ENCODE measurements around the gene ELK3.

ELK3 gene

DNA sequence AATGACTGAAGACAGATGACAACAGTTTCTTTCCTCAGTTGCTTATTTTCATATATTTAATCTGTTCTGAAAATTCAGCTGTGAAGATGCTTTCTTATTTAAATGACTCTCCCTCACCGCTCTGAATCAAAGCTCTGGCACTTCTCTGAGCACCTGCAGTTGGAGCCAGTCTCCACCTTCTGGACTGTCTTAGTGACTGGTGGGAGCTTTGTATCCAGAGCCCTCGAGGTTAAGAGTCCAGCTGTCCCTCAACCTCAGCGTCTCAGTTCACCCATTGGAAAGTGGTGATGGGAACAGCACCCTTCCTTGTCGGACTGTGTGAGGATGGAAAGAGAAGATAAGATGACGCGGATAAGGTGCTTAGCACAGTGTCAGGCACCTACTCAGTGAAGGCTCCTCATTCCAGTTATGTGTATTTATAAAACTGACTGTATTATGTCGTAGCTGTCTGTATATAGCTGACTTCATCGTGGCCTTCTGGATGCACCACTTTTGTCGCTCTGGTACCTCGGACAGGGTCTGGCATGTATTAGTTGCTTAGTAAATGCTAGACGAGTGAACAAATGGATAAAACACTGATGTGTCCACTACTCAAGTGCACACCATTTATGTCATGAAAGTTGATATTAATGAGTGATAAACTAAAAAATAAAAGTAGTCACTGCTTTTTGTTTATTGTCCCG lies 34.5 kb downstream of the ELK3 start:
- H3K4me3 ChIP-seq (ENCODE audit: low read depth, low read length): no peak overlapping the region
- DNase-seq (ENCODE audit: low read depth): no peak

DNA sequence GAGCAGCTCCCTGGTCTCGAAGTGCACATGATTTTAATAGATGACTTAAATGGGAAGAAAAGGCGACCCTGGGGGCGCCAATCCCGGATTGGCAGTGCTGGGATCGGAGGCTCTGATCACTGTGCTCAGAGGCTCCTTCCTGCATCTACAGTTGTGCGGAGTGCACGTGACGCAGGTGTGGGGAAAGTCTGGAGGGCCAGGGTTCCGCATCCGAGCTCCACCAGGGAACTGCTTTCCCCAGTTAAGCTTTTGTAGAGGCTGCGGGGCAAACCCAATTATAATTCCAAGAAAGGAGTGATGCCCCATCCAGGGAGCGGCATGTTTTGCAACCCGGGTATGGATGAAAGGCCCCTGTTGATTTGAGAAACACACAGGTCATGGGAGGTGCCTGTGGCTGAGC lies 36.5 kb downstream of the ELK3 start:
- H3K4me3 ChIP-seq (ENCODE audit: low read depth, low read length): no peak overlapping the region
- no peak for DNase-seq (ENCODE audit: low read depth)

- H3K4me3 ChIP-seq (ENCODE audit: low read depth, low read length): no peak overlapping the region
- no peak for DNase-seq (ENCODE audit: low read depth)
Measured at GRCh38 chr12:96233168-96233567, 39.0 kb downstream of the ELK3 start.

GRCh38 chr12:96233939-96234461 lies 39.8 kb downstream of the ELK3 start:
- DNase-seq (ENCODE audit: low read depth): peak; percentile 91
- no peak overlapping the region for H3K4me3 ChIP-seq (ENCODE audit: low read depth, low read length)

DNA sequence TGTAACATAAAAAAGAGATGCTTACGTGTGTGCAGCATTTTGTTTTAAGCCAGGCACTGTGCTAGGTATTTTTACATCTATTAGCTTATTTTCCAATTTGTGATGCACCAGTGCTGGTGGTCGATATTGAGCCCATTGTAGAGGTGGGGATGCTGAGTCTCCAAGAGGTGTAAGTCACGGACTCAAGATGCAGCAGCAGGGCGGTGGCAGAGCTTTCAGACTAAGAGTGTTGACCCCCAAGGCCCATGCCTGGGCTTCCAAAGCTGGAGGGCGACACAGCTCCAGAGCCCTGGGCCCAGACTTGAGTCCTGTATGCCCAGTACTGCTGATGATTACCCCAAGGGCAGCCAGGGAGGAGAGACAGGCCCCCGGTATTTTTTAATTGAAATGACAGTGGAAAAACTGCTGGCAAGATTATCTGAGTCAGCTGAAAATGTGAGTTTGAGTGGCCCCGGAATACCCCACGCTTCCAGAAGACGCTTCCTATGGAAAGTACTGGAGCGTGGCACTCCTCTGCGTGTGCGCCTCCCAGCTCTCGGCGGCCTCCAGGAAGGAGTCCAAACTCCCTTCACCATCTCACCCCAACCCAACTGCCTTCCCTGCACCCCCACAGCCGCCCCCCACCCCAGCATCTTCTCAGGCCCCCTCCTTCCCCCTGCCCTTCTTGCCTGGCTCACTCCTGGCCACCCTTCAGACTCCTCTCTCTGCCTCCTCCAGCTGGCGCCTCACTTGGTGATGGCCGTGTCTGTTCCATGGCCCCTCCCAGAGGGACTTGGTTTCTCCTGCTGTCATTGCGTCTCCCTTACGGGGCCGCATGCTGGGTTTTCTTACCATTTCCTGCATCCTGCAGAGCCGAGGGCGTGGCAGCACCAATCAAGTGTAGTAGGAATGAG lies 40.7 kb downstream of the ELK3 start:
- H3K4me3 ChIP-seq (ENCODE audit: low read depth, low read length): no peak overlapping the region

GRCh38 chr12:96235484-96235826 lies 41.3 kb downstream of the ELK3 start:
- H3K4me3 ChIP-seq (ENCODE audit: low read depth, low read length): no peak overlapping the region
- DNase-seq (ENCODE audit: low read depth): no peak

More for the DNA sequence above, 40.7 kb downstream of the ELK3 start:
- DNase-seq (ENCODE audit: low read depth): no peak

DNA sequence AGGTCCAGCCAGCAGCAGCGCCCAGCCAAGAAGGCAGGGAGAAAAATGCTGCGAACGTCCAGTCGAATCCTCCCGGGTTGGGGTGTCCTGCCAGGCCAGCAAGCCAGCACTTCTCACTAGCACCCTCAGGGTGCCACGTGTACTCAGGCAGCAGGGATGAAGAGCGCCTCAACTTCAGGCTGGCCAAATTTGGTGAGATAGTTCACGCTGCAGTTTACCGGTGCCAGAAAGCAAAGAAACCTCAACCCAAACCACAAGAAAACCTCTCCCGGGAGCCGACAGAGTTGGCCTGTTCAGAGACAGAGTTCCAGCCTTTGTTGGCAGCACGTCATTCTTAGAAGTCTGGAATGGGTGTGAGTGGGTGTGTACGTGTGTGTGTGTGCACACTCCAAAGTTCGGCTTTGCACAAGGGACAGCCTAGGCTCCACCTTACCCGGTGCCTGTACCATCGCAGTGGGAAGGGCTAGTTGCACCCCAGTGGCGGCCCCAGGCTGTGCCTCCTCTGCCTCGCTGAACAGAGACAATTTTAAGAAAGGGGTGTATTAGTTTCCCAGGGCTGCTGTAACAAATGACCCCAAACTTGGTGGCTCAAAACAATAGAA lies 42.1 kb downstream of the ELK3 start:
- H3K4me3 ChIP-seq (ENCODE audit: low read depth, low read length): no peak overlapping the region
- DNase-seq (ENCODE audit: low read depth): no peak

DNA sequence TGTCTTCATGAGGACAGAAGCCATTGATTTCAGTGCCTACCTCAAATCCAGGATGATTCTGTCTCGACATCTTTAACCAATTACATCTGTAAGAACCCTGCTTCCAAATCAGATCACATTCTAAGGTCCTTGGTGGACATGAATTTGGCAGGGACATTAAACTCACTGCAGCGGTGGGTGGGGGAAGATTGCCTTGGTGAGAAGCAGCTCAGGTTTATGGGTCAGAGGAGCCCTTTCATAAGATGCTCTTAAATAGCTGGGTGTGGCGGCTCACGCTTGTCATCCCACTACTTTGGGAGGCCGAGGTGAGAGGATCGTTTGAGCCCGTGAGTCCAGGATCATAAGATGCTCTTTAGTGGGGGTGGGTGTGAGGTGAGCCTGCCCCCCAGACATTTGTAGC lies 42.9 kb downstream of the ELK3 start:
- H3K4me3 ChIP-seq (ENCODE audit: low read depth, low read length): no peak overlapping the region
- DNase-seq (ENCODE audit: low read depth): no peak

DNA sequence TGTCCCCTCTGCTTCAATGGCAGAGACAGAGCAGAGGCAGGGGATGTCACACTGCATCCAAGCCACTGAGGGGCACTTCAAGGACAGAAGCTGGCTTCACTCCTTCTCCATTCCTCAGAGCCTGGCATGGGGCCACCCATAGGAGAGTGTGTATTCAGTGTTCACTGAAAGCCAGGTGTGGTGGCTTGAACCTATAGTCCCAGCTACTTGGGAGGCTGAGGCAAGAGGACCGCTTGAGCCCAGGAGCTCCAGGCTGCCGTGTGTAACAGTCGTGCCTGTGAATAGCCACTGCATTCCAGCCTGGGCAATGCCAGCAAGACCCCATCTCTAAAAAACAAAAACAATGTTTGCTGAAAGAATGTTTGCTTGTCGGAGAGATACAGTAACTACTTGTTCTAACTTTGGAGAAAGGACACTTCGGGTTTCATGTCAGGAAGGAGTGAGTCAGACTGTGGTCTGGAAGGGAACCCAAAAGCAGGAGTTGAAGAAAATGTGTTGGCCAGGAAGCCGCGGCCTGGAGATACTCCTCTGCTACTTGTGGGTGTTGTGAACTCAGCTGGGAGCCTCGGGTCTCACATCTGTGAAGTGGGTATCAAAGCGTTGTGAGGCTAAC lies 43.4 kb downstream of the ELK3 start:
- DNase-seq (ENCODE audit: low read depth): peak; percentile 91
- H3K4me3 ChIP-seq (ENCODE audit: low read depth, low read length): no peak overlapping the region

- no peak overlapping the region for H3K4me3 ChIP-seq (ENCODE audit: low read depth, low read length)
- no peak for DNase-seq (ENCODE audit: low read depth)
Measured at GRCh38 chr12:96238336-96239047, 44.3 kb downstream of the ELK3 start.

DNA sequence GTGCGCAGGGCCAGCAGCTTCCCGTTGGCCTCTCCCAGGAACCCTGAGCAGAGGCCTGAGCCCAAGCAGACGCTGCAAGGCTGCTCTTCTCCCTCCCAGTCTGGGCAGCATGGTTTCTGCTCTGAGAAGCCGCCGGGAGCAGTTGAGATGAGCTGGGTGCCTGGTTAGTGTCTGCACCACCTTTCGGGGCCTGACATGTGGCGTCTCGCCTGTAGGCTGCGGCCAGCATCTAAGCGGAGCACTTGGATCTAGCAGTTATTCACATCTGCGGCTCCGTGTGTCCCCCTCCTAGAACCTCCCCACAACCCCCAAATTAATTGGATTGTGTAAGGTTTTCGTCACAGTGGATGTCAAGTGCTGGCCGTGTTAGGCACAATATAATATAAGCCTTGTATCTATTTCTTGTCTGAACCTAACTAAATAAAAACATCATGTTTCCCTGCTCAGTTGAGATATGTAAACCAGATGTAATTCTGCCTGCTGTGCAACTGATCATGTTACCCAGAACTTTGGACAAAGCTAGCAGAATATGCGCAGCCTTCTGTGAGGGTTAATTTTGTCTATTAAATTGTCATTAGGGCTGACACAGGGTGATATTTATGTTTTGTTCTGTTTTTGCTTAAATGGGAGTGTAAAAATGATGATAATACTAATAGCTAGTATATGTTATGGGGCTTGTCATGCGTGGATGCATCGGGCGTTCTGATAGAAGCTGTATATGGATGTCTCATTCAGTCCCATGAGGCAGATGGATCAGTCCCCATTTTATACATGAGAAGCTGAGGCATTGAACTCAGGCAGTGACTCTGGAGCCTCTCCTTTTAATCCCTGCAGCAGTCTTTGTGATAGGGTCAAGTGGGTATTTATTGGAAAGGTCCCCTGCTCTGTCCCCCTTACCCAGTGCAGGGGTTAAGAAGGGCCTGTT lies 45.8 kb downstream of the ELK3 start:
- no peak overlapping the region for H3K4me3 ChIP-seq (ENCODE audit: low read depth, low read length)
- DNase-seq (ENCODE audit: low read depth): no peak

GRCh38 chr12:96240656-96241055 lies 46.5 kb downstream of the ELK3 start:
- no peak for DNase-seq (ENCODE audit: low read depth)
- no peak overlapping the region for H3K4me3 ChIP-seq (ENCODE audit: low read depth, low read length)

DNA sequence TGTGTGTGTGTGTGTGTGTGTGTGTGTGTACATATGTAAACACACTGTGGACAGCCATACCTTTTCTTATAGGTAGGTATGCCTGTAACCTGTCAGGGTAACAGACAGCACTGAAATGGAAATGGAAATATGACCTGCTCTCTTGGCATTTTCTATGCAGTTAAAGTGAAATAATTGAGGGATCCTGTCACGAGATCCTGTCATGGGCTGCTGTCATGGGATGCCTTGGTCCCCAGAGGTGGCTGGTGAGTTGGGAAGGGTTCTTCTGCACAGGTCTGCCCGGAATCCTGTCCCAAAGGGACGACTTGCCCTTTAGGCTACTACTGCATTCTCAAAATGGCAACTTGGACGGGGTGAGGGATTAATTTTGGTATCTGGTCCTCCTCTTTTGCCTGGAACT lies 47.3 kb downstream of the ELK3 start:
- DNase-seq (ENCODE audit: low read depth): no peak
- H3K4me3 ChIP-seq (ENCODE audit: low read depth, low read length): no peak overlapping the region

DNA sequence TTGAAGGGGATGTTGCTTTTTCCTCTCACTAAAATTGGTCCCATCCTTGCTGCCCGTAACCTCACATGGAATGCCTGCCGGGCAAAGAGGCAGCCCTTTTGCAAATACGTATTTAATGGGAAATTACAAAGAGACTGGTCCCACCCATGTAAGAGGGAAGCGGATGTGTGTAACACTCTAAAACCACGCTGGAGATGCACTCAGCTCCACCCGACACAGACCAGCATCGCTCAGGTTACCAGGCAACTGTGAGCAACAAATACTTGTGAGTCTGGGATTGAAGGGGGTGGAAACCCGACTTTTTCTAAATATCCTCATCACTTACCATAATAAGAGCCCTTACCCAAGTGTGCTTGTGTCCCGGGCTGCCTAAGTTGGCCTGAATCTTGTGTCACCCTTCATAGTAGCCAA lies 47.7 kb downstream of the ELK3 start:
- no peak overlapping the region for H3K4me3 ChIP-seq (ENCODE audit: low read depth, low read length)
- peak; percentile 69 for DNase-seq (ENCODE audit: low read depth)

- no peak overlapping the region for H3K4me3 ChIP-seq (ENCODE audit: low read depth, low read length)
Measured at GRCh38 chr12:96242597-96242996, 48.4 kb downstream of the ELK3 start.

DNA sequence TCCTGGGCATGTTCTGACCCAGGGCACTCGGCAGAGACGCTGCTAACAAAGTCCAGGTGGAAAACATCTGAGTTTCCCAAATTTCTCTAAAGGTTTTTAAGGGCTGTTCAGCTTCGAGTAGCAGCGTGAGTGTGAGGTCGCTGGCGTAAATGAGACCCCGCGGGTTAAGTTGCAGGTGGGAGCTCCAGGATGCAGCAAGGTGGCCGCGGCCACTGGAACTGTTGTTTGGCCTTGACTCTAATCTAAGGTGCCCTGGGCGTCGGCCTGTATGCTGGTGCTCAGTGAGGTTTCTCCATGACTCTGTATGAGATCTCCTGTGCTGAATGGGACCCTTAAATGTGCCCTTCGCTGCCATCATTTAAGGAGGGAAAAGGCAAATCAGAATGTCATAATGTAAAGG lies 50.7 kb downstream of the ELK3 start:
- H3K4me3 ChIP-seq (ENCODE audit: low read depth, low read length): no peak overlapping the region
- no peak for DNase-seq (ENCODE audit: low read depth)

More at GRCh38 chr12:96242597-96242996, 48.4 kb downstream of the ELK3 start:
- no peak for DNase-seq (ENCODE audit: low read depth)

DNA sequence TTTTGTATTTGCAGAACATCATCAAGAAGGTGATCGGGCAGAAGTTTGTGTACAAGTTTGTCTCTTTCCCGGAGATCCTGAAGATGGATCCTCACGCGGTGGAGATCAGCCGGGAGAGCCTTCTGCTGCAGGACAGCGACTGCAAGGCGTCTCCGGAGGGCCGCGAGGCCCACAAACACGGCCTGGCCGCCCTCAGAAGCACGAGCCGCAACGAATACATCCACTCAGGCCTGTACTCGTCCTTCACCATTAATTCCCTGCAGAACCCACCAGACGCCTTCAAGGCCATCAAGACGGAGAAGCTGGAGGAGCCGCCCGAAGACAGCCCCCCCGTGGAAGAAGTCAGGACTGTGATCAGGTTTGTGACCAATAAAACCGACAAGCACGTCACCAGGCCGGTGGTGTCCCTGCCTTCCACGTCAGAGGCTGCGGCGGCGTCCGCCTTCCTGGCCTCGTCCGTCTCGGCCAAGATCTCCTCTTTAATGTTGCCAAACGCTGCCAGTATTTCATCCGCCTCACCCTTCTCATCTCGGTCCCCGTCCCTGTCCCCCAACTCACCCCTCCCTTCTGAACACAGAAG lies 52.8 kb downstream of the ELK3 start:
- DNase-seq (ENCODE audit: low read depth): no peak
- H3K4me3 ChIP-seq (ENCODE audit: low read depth, low read length): no peak overlapping the region

DNA sequence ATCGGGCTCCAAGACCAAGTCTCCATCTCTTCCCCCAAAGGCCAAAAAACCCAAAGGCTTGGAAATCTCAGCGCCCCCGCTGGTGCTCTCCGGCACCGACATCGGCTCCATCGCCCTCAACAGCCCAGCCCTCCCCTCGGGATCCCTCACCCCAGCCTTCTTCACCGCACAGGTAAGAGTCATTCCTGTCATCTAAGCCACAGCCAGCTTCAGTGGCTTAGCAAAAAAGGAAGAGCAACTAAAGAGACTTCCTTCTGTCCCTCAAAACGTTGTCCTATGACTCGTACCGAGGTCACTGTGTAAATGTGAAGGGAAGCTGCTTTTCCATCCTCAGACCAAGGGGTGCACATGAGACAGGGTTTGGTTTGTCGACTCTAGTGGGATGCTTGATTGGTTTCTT lies 53.4 kb downstream of the ELK3 start:
- no peak for DNase-seq (ENCODE audit: low read depth)
- no peak overlapping the region for H3K4me3 ChIP-seq (ENCODE audit: low read depth, low read length)

All from skeletal muscle cell (primary cell).